A673 (cell line): ENCODE measurements around the gene MAP3K5.

ENCODE experiments used
- EZH2 ChIP-seq: fragments of 200-600 bp; sonication (generic); IDR thresholded peaks from 2 replicates; pipeline ENCODE4 v1.6.1; 2017; ENCODE audit warnings: borderline replicate concordance, low read depth, mild to moderate bottlenecking, mixed read lengths, antibody characterized with exemption, low read length; ENCODE audit not compliant: poor library complexity, severe bottlenecking
- TF ChIP-seq, protein P1 (sequence below): fragments of 300-800, 200-600 bp; sonication (generic); conservative IDR thresholded peaks from 2 replicates; pipeline ENCODE4 v1.5.1; 2017; ENCODE audit warnings: low read depth, mild to moderate bottlenecking, antibody characterized with exemption, low read length, moderate library complexity, mixed read lengths

DNA sequence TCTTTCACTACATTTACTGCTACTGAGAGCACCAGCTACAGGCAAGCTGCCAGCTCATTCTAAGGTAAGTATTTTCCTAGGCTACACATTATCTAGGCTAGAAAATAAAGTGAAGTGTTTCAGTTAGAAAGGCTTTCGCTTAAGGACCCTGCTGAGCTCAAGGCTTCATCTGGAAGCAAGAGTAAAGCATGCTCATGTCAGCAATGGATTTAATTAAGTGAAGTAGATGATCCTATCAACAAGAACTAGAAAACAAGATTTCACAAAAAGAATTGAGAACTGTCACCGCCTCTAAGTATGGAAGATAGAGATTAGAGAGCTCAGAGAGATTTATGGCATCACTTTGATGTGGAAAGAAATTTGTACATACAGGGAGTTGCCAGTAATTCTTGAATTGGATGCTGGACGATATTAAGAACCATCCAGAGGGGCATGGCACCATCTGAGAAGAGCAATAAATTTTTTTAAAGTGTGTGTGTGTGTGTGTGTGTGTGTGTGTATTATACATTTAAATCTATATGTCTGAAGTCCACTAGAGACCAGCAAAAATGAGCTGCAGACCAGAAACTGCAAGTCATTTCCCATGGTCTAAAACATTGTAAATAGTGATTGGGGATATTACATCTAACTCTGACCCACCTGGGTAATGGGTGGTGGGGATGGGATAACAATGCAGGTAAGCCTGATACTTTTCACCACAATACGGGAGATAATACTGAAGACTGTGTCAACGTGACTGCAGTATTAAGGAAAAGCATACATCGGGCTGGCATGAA, 136.8 kb downstream of the MAP3K5 start:
- TF ChIP-seq, protein P1, sequence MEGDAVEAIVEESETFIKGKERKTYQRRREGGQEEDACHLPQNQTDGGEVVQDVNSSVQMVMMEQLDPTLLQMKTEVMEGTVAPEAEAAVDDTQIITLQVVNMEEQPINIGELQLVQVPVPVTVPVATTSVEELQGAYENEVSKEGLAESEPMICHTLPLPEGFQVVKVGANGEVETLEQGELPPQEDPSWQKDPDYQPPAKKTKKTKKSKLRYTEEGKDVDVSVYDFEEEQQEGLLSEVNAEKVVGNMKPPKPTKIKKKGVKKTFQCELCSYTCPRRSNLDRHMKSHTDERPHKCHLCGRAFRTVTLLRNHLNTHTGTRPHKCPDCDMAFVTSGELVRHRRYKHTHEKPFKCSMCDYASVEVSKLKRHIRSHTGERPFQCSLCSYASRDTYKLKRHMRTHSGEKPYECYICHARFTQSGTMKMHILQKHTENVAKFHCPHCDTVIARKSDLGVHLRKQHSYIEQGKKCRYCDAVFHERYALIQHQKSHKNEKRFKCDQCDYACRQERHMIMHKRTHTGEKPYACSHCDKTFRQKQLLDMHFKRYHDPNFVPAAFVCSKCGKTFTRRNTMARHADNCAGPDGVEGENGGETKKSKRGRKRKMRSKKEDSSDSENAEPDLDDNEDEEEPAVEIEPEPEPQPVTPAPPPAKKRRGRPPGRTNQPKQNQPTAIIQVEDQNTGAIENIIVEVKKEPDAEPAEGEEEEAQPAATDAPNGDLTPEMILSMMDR, result no peak
- no peak for TF ChIP-seq EZH2
